MM.1S (cell line): ENCODE results near the gene LCLAT1.

ENCODE experiments used
- DNase-seq: peaks from one replicate; pipeline ENCODE4 v3.0.0-alpha.2; 2015
- H2AFZ ChIP-seq: fragments of 300-600 bp; sonication (generic); 2 replicates; pipeline ENCODE4 v1.6.0; 2016; ENCODE audit warnings: antibody characterized with exemption, low read length
- H3F3A ChIP-seq: fragments of 300-600 bp; sonication (generic); 2 replicates; pipeline ENCODE4 v1.6.1; 2016; ENCODE audit warnings: mild to moderate bottlenecking, antibody characterized with exemption, low read length, moderate library complexity, mixed read lengths; ENCODE audit not compliant: insufficient read depth
- H3K27ac ChIP-seq: fragments of 300-600 bp; sonication (generic); 2 replicates; pipeline ENCODE4 v1.5.1; 2016; ENCODE audit warnings: mild to moderate bottlenecking, low read length
- H3K27me3 ChIP-seq: fragments of 300-600 bp; sonication (generic); replicated peaks from 2 replicates; pipeline ENCODE4 v1.6.0; 2016; ENCODE audit warnings: low read length; ENCODE audit not compliant: insufficient read depth
- H3K36me3 ChIP-seq: fragments of 300-600 bp; sonication (generic); replicated peaks from 2 replicates; pipeline ENCODE4 v1.6.1; 2016; ENCODE audit warnings: mild to moderate bottlenecking, low read length, mixed read lengths; ENCODE audit not compliant: insufficient read depth
- H3K4me1 ChIP-seq: fragments of 300-600 bp; sonication (generic); 2 replicates; pipeline ENCODE4 v1.6.1; 2016; ENCODE audit warnings: low read length, mixed read lengths
- H3K4me2 ChIP-seq: fragments of 300-600 bp; sonication (generic); 2 replicates; pipeline ENCODE4 v1.6.0; 2016; ENCODE audit warnings: low read depth, low read length
- H3K4me3 ChIP-seq: fragments of 300-600 bp; sonication (generic); 2 replicates; pipeline ENCODE4 v1.5.1; 2016; ENCODE audit warnings: low read length, mixed read lengths
- H3K79me2 ChIP-seq: fragments of 300-600 bp; sonication (generic); 2 replicates; pipeline ENCODE4 v1.6.1; 2016; ENCODE audit warnings: mixed run types, low read length, mixed read lengths
- H3K9ac ChIP-seq: fragments of 300-600 bp; sonication (generic); 2 replicates; pipeline ENCODE4 v1.6.1; 2016; ENCODE audit warnings: low read length, mixed read lengths
- H3K9me2 ChIP-seq: fragments of 300-600 bp; sonication (generic); replicated peaks from 2 replicates; pipeline ENCODE4 v1.6.1; 2016; ENCODE audit warnings: mild to moderate bottlenecking, low read length, mixed read lengths; ENCODE audit not compliant: insufficient read depth
- H3K9me3 ChIP-seq: fragments of 300-600 bp; sonication (generic); replicated peaks from 2 replicates; pipeline ENCODE4 v1.6.1; 2016; ENCODE audit warnings: mild to moderate bottlenecking, low read length, mixed read lengths; ENCODE audit not compliant: insufficient read depth
- H4K20me1 ChIP-seq: fragments of 300-600 bp; sonication (generic); 2 replicates; pipeline ENCODE4 v1.6.1; 2016; ENCODE audit warnings: mild to moderate bottlenecking, low read length, moderate library complexity, mixed read lengths; ENCODE audit not compliant: insufficient read depth
- CTCF ChIP-seq: fragments of 300-600 bp; sonication (generic); IDR thresholded peaks from 2 replicates; pipeline ENCODE4 v1.5.1; 2016; ENCODE audit warnings: antibody characterized with exemption, low read length, mixed read lengths
- EZH2 ChIP-seq: fragments of 300-600 bp; sonication (generic); optimal IDR thresholded peaks from 2 replicates; pipeline ENCODE3; 2017; ENCODE audit warnings: low read depth, mild to moderate bottlenecking, antibody characterized with exemption, low read length, mixed read lengths
- EZH2phosphoT487 ChIP-seq: fragments of 300-600 bp; sonication (generic); IDR thresholded peaks from 2 replicates; pipeline ENCODE4 v1.6.1; 2018; ENCODE audit warnings: antibody characterized with exemption, low read length

LCLAT1 gene

GRCh38 chr2:30678410-30679137 is 231.5 kb downstream of the LCLAT1 start:
- no peak overlapping the region for H3K27ac ChIP-seq
- no peaks in the 10 kb centered on the region for H3K9me2 ChIP-seq
- H3K36me3 ChIP-seq = no peaks in the 10 kb centered on the region
- no peak overlapping the region for H3K4me3 ChIP-seq
- H2AFZ ChIP-seq = no peak overlapping the region
- no peaks in the 10 kb centered on the region for H3K27me3 ChIP-seq
- no peak for TF ChIP-seq EZH2phosphoT487
- no peaks in the 10 kb centered on the region for H3K79me2 ChIP-seq
- no peak overlapping the region for H3K4me2 ChIP-seq
- H3F3A ChIP-seq = no peaks in the 10 kb centered on the region
- no peaks in the 10 kb centered on the region for H3K4me1 ChIP-seq
- no peak overlapping the region for H3K9ac ChIP-seq
- H3K9me3 ChIP-seq = no peaks in the 10 kb centered on the region
- DNase-seq = no peak
- H4K20me1 ChIP-seq = no peaks in the 10 kb centered on the region

GRCh38 chr2:30679426-30680088 is 232.5 kb downstream of the LCLAT1 start:
- H3K4me3 ChIP-seq = no peak overlapping the region
- H3K27ac ChIP-seq = no peak overlapping the region
- no peaks in the 10 kb centered on the region for H3K9me2 ChIP-seq
- H3K36me3 ChIP-seq = no peaks in the 10 kb centered on the region
- no peaks in the 10 kb centered on the region for H3K79me2 ChIP-seq
- H3K4me1 ChIP-seq = no peaks in the 10 kb centered on the region
- no peak for DNase-seq
- no peak overlapping the region for H3K9ac ChIP-seq
- no peaks in the 10 kb centered on the region for H4K20me1 ChIP-seq
- H3F3A ChIP-seq = no peaks in the 10 kb centered on the region
- H3K27me3 ChIP-seq = no peaks in the 10 kb centered on the region
- H2AFZ ChIP-seq = no peak overlapping the region
- H3K9me3 ChIP-seq = no peaks in the 10 kb centered on the region
- TF ChIP-seq EZH2 = no peak
- no peak overlapping the region for H3K4me2 ChIP-seq

DNA sequence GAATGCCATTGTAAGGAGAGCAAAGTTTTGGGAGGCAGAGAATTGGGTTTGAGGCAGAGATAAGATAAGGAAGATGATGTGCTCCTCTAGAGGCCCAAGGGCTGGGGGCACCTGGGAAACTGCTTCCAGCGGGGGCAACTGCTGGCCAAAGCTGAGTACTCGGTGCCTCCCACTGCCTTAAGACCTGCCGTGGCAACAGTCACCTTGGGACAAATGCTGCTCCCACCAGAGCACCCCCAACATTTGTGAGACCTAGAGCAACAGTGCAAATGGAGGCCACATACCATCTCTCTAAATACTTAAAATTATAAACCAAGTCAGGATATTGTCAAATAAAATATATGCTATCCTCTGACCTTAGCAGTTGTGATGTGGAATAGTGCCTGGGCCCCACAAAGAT is 233.1 kb downstream of the LCLAT1 start:
- H3K4me1 ChIP-seq = no peaks in the 10 kb centered on the region
- H4K20me1 ChIP-seq = no peaks in the 10 kb centered on the region
- H3K27me3 ChIP-seq = no peaks in the 10 kb centered on the region
- no peaks in the 10 kb centered on the region for H3F3A ChIP-seq
- H3K79me2 ChIP-seq = no peaks in the 10 kb centered on the region
- H3K9me2 ChIP-seq = no peaks in the 10 kb centered on the region
- H3K4me3 ChIP-seq = no peak overlapping the region
- no peak overlapping the region for H3K4me2 ChIP-seq
- H2AFZ ChIP-seq = no peak overlapping the region
- H3K9ac ChIP-seq = no peak overlapping the region
- TF ChIP-seq EZH2 = no peak
- no peak for TF ChIP-seq CTCF
- TF ChIP-seq EZH2phosphoT487 = no peak
- no peaks in the 10 kb centered on the region for H3K36me3 ChIP-seq
- no peaks in the 10 kb centered on the region for H3K9me3 ChIP-seq
- H3K27ac ChIP-seq = no peak overlapping the region
- DNase-seq = no peak

DNA sequence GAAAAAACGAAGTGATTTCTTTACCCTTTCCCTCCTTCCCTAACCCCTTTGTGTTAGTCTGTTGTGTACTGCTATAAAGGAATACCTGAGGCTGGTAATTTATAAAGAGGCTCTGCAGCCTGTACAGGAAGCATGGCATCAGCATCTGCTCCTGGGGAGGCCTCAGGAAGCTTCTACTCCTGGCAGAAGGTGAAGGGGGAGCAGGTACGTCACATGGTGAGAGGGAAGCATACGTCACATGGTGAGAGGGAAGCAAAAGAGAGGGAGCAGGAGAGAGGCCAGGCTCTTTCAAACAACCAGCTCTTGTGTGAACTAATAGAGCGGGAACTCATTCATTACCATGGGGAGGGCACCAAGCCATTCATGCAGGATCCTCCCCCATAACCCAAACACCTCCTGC is 234.0 kb downstream of the LCLAT1 start:
- no peak for TF ChIP-seq EZH2
- TF ChIP-seq EZH2phosphoT487 = no peak
- no peak for TF ChIP-seq CTCF
- H3K79me2 ChIP-seq = no peaks in the 10 kb centered on the region
- no peak for DNase-seq
- no peaks in the 10 kb centered on the region for H3K4me1 ChIP-seq
- no peaks in the 10 kb centered on the region for H3K27me3 ChIP-seq
- no peak overlapping the region for H3K4me3 ChIP-seq
- no peaks in the 10 kb centered on the region for H4K20me1 ChIP-seq
- no peaks in the 10 kb centered on the region for H3K9me3 ChIP-seq
- no peaks in the 10 kb centered on the region for H3K36me3 ChIP-seq
- H3K27ac ChIP-seq = no peak overlapping the region
- H3F3A ChIP-seq = no peaks in the 10 kb centered on the region
- no peak overlapping the region for H3K9ac ChIP-seq
- H3K9me2 ChIP-seq = no peaks in the 10 kb centered on the region
- H2AFZ ChIP-seq = no peak overlapping the region
- no peak overlapping the region for H3K4me2 ChIP-seq
